GM18861 (cell line): ENCODE data around the gene SMARCA4.
A peak's percentile ranks its signal among the peaks of the same experiment; 100 is the strongest.
"Not testable (repeated sequence)": the region's sequence is repeated elsewhere in the genome, so short reads cannot be mapped to it uniquely, and the experiment has no call there.

Experiments
- ATAC-seq: cut with Tn5 transposase; IDR thresholded peaks from one replicate; pipeline ENCODE4 v1.9.1; 2021; ENCODE audit not compliant: unreplicated experiment

The SMARCA4 gene

GRCh38 chr19:11059511-11060358 lies 98.9 kb downstream of the SMARCA4 start:
- ATAC-seq = no peak

GRCh38 chr19:11061952-11062351 lies 101.1 kb downstream of the SMARCA4 start:
- ATAC-seq = no peak

- no peak for ATAC-seq
Measured at GRCh38 chr19:11063434-11063833, 102.6 kb downstream of the SMARCA4 start.

GRCh38 chr19:11064831-11065303 lies 104.0 kb downstream of the SMARCA4 start:
- no peak for ATAC-seq

GRCh38 chr19:11066326-11066725 lies 105.5 kb downstream of the SMARCA4 start:
- no peak for ATAC-seq

GRCh38 chr19:11067356-11068113 lies 106.7 kb downstream of the SMARCA4 start:
- no peak for ATAC-seq

- ATAC-seq = no peak
Measured at GRCh38 chr19:11069561-11069960, 108.7 kb downstream of the SMARCA4 start.

- no peak for ATAC-seq
Measured at GRCh38 chr19:11070123-11070522, 109.3 kb downstream of the SMARCA4 start.

- ATAC-seq = no peak
Measured at GRCh38 chr19:11073568-11073967, 112.7 kb downstream of the SMARCA4 start.

- ATAC-seq = not testable (repeated sequence)
Measured at GRCh38 chr19:11076792-11077191, 116.0 kb downstream of the SMARCA4 start.

GRCh38 chr19:11078893-11079292 lies 118.1 kb downstream of the SMARCA4 start:
- ATAC-seq = no peak

GRCh38 chr19:11079999-11080398 lies 119.2 kb downstream of the SMARCA4 start:
- ATAC-seq = no peak

- no peak for ATAC-seq
Measured at GRCh38 chr19:11087870-11088505, 127.2 kb downstream of the SMARCA4 start.

GRCh38 chr19:11088506-11089253 lies 127.8 kb downstream of the SMARCA4 start:
- ATAC-seq = no peak

- ATAC-seq = peak; percentile 30
Measured at GRCh38 chr19:11089254-11090013, 128.6 kb downstream of the SMARCA4 start, which contains the start of gene LDLR. TSS of gene LDLR (plus strand) at chr19:11089463. CDS start at chr19:11089549, 86 bp downstream.

GRCh38 chr19:11090014-11090263 lies 129.1 kb downstream of the SMARCA4 start:
- not testable (repeated sequence) for ATAC-seq

- peak; percentile 39 for ATAC-seq
Measured at GRCh38 chr19:11090264-11090996, 129.6 kb downstream of the SMARCA4 start.

GRCh38 chr19:11090997-11091702 lies 130.3 kb downstream of the SMARCA4 start:
- no peak for ATAC-seq

GRCh38 chr19:11091703-11092153 lies 130.9 kb downstream of the SMARCA4 start:
- ATAC-seq = no peak
